D341Med (cell line): ENCODE measurements around the gene CREBRF.
A peak's percentile ranks its signal among the peaks of the same experiment; 100 is the strongest.
"Not testable (repeated sequence)": the region's sequence is repeated elsewhere in the genome, so short reads cannot be mapped to it uniquely, and the experiment has no call there.

Experiments
- DNase-seq: peaks from one replicate; pipeline ENCODE4 v3.0.0; 2012; ENCODE audit warnings: low spot score

Gene CREBRF

DNA sequence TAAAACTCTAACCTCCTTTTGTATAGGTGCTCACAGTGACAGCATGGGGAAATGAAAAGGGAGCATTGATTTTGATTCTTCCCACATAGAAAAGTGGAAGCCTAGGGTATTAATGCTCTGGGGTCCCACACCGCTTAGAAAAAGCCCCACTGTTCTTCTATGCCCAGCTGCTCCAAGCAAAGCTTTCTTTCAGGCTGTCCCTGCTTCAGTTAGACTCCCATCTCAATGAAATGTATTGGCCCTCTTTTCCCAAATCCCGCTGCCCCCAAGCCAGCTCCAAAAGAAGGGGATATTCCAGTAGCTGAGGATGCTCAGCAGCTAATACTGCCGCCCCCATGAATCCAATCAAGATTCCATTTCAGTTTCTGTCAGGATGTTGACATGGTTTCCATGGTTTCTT lies 17.0 kb upstream of the CREBRF start:
- DNase-seq = no peak

DNA sequence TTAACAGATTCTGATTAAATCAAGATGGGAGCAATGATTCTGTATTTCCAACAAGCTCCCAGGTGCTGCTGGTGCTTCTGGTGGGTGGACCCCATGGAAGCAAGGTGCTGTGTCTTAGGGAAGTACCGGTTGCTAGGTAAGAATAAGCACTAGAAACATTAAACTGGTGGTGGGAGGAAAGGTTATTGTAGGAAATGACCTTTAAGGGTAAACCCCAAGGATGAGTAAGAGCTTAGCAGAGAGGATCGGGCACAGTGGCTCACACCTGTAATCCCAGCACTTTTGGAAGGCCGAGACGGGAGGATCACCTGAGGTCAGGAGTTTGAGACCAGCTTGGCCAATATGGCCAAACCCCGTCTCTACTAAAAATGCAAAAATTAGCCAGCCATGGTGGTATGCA lies 16.2 kb upstream of the CREBRF start:
- no peak for DNase-seq

DNA sequence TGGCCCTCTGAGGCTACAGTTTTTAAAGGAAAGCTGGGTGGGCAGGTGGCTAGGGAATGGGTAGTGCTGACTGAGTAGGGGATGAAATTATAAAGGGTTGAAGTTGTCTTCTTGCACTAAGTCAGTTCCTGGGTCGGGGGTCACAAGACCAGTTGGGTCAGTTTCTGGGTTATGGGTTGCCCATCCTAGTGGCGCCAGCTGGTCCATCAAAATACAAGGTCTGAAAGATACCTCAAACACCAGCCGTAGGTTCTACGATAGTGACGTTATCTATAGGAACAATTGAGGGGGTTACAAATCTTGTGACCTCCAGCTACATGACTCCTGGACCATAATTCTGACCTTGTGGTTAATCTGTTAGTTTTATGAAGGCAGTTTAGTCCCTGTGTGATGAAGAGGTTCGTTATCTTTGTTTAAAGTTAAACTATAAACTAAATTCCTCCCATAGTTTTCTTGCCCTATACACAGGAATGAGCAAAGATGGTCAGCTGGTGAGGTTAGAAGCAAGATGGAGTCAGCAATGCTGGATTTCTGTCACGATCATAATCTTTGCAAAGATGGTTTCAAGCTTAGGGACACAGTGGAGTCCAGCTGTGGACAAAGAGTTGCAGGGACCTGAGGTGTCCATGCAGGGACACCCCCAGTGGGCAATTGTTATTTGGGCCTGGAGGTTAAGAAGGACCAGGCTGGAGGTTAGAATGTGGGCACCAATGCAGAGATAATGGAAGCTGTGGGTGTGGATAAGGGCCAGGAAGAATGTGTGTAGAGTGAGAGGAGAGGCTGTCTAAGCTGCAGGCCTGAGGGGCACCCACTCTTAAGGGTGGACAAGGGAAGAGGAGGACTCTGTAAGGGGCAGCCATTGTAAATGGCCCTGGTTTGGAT lies 14.0 kb upstream of the CREBRF start:
- no peak for DNase-seq

DNA sequence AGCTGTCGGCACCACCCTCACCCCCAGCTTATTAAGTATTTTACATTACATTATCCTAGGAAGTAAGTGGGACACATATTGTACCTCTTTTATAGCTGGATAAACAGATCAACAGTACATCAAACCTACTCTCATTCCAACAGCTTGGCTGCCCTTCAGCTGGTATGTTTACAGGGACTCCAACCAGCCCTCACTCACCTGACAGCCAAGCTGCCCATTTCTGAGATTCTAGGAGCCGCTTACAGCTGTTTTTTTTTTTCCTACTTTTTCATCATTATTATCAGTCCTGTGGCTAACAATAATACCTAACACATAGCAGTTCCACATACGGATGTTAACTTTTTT lies 13.4 kb upstream of the CREBRF start:
- no peak for DNase-seq

DNA sequence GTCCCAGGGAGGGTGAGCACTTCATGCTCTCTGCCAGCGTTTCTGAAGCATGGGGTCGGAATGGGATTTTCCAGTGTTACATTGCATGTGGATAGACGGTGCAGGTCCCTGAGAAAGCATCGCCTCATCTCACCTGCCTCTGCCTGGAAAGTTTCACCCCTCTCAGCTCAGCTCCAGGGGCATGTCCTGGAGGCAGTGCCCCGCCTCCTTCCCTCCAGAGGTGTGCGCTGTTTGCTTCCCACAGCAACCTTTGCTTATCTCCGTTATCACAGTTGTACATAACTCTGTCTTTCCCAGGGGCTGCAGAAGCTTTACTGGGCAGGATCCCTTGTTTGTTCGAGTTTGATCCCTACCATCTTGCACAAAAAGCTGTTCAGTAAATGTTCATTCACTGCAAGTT lies 10.7 kb upstream of the CREBRF start:
- DNase-seq = no peak

DNA sequence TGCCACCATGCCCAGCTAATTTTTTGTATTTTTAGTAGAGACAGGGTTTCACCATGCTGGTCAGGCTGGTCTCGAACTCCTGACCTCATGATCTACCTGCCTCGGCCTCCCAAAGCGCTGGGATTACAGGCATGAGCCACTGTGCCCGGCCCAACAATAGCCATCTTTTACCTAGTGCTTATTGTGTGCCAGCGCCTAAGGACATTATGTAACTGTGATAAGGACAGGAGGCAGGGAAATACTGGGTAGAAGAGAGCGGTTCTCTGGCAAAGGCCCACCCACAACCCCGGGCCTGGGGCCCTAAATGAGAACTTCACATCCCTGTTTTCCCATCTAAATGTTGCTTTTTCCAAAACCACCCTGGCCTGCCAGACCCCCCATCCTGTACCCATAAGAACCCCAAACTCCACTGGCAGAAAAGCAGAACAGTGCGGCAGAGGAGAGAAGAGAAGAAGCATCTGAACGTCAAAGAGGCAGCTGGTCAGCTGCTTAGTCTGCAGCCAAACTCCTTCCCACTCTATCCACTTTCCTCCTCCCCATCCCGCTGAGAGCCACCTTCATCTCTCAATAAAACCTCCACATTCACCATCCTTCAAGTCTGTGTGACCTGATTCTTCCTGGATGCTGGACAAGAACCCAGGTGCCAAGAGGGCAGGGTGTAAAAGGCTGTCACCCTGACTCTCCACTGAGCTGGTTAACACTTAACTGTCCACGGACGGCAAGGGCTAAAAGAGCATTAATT lies 8.9 kb upstream of the CREBRF start:
- DNase-seq = not testable (repeated sequence)

DNA sequence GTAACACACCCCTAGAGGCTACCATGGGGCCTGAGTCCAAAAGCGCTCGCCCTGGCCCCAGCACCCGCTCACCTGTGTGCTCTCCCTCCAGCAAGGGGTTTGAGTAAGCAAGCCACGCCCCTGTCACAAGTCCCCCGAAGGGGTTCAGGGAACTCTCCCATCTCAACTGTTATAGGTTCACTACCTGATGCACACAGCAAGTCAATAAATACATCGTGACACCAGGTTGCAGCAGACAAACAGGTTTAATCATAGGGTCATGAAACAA lies 8.4 kb upstream of the CREBRF start:
- DNase-seq = no peak

DNA sequence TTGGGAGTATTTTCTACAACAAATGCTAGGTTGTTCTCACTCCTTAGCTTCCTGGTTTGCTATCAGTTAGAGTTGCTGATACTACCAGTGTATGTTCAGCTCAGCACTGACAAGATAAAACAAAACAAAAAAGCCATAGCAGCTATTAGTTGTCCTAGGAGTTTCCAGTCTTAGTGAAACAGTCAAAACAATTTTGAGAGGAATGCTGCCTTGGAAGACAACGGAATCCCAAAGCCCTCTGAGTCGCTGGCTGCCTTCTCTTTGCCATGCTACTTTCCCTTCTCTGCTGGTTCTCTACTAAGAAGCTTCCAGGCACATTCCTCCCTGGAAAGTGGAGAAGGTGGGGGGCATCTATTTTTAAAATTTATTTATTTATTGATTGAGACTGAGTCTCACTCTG lies 5.4 kb upstream of the CREBRF start:
- no peak for DNase-seq

DNA sequence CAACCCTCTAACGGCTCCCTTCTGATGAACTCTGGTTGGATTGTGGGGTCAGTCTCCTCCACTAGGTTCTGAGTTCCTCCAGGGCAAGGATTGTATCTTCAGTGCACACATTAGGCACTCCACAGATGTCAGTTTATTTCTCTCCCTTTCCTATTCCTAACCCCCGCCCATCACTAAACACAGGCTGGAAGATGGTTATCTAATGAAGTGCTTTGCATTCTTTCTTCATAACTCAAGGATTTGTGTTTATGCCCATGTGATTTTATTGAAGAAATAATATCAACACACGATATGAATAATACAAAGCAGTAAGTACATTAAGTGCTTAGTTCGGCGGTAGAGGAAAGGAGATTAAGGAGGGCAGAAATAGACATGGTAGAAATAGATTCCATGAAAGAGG lies 4.4 kb upstream of the CREBRF start:
- DNase-seq = no peak

DNA sequence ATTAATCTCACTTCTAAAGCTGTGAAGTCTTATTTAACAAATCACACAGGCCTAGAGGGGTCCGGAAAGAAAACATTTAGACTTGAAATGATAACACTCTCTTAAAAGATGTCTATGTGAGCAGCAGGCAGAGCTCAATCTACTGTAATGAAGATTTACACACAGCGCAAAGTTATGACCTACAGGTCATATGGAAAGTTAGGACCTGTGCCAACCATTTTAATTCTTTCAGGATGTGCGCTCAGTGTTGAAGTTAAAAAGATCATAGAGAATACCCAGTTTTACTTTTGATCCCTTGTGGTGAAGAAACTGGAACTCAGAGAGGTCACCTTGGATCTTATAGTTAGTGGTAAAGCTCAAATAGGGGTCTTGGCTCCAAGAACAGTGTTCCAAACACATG lies 3.1 kb upstream of the CREBRF start:
- DNase-seq = no peak

DNA sequence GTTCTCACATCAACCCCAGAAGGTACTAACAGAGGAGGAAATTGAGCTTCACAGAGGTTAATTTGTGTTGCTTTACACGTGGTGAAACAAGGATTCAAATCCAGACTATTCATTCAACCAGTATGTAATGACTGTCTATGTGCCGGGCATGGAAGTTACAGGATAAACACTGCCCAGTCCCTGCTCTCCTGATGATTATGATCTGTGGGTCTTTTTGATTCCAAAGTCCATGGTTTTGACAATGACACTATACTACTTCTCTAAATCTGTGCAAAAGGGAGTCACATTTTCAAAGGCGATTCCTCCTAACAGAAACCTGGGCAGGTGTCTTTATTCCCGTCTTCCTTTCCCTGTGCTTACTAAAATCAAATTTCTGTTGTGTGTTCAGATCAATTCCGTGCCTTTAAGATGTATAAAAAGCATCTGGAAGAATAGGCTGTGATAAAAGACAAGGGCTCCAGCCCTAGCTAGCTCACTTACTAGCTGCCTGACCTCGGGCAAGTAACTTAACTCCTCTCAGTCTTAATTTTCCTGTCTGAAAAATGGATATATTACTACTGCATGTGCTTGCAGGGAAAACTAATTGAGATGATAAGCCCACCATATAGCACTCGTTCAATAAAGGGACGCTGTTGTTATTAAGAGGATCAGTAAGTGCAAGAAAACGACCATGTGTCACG lies 970 bp upstream of the CREBRF start:
- DNase-seq = no peak

DNA sequence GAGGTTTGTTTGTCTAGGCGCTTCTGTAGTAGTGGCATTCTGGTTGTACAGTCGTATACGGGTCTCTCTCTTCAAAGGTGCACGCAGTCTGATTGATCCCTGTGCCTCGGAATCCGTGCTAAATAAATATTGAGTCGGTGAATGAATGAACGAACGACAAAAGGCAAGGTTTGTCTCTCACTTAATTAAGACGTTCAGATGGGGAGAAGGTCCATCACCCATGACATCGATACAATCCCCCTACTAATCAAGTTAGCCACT lies 500 bp upstream of the CREBRF start:
- DNase-seq = no peak

DNA sequence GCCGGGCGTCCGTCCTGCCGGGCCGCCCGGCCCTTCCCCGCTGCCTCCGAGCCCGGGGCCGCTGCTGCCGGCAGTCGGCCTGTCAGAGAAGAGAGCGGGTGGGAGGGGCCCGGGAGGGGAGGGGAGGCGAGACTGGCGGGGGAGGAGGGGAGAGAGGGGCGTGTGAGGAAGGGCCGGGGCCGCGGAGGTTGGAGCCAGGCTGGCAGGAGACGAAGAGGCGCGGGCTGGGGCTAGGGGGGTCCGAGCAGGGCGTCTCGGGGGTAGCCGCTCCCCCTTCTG lies 570 bp downstream of the CREBRF start:
- DNase-seq = peak; percentile 84

DNA sequence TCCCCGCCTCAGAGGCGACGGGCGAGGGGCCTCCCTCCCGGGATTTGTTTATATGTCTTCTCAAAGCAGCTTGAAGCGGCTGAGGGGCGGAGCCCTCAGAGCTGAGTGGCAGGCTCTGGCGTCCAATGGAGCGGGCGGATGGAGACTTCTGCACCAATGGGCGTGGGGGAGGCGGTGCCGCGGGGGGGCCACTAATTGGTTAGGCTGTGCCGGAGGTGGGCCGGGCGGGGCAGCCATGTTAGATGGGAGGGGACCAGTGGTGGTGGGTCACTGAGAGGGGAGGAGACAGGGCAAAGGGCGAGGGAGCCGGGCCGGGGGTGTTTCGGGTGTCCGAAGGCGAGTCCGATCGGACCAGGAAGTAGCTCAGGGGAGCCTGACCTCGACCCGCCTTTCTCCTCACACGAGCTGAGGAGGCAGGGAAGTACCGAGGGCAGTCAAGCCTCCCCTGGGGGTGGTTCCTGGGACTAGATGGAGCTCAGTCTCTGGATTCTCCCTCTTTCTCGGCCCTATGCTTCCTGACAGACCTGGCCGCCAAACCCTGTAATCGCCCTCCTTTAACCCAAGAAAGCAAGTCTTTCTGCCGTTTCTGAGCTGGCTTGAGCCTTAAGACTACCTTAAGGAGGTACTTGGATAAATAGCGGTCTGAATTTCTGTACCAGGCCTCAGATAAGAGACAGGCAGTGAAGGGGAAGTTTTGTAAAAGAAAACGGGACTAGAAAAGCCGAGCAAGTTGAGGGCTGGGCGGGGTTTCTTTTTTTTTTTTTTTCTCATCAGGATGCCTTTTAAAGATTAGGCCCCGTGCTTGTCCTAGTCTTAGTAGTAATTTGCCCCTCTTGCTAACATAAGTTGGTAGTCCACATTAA lies 1.1 kb downstream of the CREBRF start:
- DNase-seq = peak; percentile 97

DNA sequence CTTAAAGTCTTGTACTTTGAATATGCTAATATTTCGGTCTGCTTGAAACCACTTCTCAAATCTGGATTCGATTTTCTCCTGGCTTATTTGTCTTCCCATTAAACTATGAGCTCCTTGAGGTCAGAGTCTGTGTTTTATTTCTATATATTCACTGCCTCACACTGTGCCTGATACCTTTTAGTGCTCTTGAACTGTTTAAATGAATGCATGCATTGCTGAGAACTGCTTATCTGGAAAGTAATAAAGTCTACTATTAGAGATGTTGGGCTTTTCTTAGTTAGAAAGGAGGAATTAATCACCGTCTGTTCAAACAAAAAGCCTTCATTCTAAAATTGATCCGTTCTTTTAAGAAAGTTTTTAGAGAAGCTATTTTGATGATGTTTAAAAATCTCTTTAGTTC lies 6.0 kb downstream of the CREBRF start:
- DNase-seq = no peak

DNA sequence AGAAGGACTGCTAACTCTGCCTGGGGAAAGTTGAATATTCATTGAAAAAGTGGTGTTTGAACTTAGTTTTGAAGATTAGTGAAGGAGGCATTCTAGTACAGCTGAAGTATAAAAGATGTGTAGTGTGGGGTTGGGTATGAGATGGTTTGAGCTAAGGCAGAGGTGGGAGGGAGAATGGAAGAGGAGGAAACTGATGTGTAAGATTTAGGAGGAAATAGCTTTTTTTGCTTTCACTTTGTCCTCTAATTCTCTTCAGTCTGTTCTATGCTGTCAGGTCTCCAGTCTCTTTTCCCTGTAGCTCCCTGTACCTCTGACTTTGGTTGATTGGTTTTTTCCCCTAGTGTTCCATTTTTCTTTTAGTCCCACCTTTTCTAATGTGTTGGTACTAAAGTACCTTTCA lies 9.0 kb downstream of the CREBRF start:
- DNase-seq = no peak

DNA sequence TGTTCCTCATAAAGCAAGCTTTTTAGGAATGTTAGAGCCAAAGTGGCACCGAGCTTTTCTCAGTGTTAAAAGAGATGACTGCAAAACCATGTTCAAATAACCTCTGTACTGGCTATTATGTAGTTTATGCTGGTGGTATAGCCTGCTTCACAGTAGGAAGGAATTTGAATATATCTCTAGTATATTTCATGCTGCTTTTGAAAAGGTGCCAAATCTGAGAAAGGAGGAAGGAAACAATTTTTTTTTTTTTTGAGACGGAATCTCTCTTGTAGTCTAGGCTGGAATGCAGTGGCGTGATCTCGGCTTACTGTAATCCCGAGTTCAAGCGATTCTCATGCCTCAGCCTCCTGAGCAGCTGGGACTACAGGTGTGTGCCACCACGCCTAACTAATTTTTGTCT lies 13.5 kb downstream of the CREBRF start:
- DNase-seq = no peak

DNA sequence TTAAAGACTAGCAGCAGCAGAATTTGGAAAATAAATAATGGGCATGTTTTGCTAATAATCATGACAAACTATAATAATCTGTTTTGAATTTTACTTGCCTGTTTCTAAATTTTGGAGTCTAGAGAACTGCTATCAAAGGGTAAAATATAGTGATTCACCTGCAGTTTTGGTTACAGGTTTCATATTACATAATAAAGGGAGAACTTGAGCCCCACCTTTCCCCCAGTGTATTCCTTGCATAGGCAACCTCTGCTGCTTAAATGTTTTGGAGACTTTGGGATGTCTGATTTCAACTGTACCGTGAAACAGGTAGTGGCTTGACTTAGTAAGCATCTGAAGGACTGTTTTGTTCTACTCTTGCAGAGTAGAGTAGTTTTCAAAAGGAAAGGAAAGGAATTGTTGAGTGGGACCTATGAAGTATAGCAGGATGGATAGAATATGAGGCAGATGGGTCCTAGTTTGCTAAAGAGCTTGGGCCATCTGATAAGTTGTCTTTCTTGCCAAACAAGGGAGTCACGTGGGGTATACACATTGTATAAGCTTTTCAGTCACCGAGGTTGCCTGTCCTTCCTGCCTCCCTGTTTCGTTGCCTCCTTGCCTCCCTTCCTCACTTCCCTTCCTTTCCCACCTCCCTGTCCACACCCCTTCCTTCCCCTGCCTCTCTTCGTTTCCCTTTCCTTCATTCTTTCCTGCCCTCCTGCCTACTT lies 19.1 kb downstream of the CREBRF start:
- DNase-seq = no peak

DNA sequence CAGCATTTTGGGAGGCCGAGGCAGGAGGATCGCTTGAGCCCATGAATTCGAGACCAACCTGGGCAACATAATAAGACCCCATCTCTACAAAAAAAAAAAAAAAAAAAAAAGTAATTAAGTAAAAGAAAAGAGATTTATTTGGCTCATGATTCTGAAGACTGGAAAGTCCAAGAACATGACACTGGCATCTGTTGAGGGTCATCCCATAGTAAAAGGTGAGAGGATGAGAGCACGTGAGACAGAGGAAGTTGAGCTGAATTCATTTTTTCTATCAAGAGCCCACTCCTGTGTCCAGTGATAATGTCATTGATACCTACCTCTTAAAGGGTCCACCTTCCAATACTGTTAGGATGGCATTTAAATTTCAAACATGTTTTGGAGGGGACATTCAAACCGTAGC lies 19.8 kb downstream of the CREBRF start:
- no peak for DNase-seq

DNA sequence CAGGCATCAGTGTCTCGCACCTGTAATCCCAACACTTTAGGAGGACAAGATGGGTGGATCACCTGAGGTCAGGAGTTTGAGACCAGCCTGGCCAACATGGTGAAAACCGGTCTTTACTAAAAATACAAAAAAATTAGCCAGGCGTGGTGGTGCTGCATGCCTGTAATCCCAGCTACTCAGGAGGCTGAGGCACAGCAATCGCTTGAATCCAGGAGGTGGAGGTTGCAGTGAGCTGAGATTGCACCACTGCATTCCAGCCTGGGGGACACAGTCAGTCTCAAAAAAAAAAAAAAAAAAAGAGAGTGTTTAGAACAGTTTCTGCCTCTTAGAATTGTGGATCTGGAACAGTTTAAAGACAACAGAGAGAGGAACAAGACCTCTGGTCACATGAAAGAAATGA lies 20.3 kb downstream of the CREBRF start:
- DNase-seq = not testable (repeated sequence)

DNA sequence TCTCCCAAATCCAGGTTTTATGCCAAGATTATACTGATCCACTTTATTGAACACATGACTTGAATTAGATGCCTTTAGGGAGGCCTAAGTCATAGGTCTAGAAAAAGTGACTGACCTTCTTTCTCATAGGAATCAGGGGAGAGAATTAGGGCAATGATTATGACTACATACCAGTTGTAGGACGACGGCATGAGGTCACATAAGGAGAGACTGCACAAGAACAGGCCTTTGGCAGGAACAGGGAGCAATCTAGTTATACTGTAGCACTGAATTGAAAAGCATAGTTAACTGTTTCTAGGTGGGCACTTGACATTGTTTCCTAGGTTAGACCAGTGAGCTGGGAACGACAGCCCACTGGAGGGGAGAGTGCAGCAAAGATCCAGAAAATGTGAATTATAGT lies 22.7 kb downstream of the CREBRF start:
- no peak for DNase-seq

DNA sequence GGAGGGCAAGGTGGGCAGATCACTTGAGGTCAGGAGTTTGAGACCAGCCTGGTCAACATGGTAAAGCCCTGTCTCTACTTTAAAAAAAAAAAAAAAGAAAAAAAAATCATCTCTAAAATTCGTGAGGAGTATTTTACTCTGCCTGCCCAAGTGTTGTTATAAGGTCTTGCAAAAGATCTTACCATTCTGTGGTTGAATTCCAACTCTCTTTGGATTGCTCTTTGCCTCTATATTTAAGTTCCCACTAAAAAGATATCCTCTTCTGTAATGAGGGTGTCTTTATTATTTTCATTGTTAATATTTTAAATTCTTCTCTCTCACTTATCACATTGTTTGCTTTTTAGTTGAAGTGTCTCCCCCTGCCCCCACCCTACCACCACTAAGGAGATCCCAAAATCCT lies 33.4 kb downstream of the CREBRF start:
- DNase-seq = no peak
